Common myeloid progenitor, CD34-positive (primary cell): Measurements from ENCODE around the gene CTDSP1.

Experiments
- CTCF ChIA-PET: fragments of 350-600 bp; sonication (Branson Sonifier 250); formaldehyde crosslinking; loops from one replicate; lab custom pipeline; 2021; ENCODE audit warnings: antibody characterized with exemption; lab: Charles Lee
- POLR2A ChIA-PET: fragments of 350-600 bp; sonication (Branson Sonifier 250); formaldehyde crosslinking; loops from one replicate; lab custom pipeline; 2021; ENCODE audit warnings: antibody characterized with exemption; lab: Charles Lee
- DNase-seq, 3 donors: peaks; one replicate each; pipeline versions ENCODE4 v3.0.0 to v3.0.0-alpha.2; 2013
- H3K27ac ChIP-seq, 2 experiments: 1 replicate in 1 of 2; 2 replicates in 1 of 2; pipeline ENCODE4 v1.7.0; 2013; ENCODE audit warnings: inconsistent platforms in 2 of 2, low read length in 2 of 2, mild to moderate bottlenecking in 2 of 2, low read depth in 1 of 2, moderate library complexity in 1 of 2; ENCODE audit not compliant: severe bottlenecking in 2 of 2, insufficient read depth in 1 of 2, poor library complexity in 1 of 2
- H3K27me3 ChIP-seq, 5 experiments: replicated peaks in 2 of 5; 1 replicate in 3 of 5; 2 replicates in 2 of 5; pipeline versions ENCODE4 v1.6.1 to v1.7.0; 2013; ENCODE audit warnings: low read length in 4 of 5, mild to moderate bottlenecking in 2 of 5, moderate library complexity in 2 of 5, inconsistent platforms in 1 of 5; ENCODE audit not compliant: insufficient read depth in 5 of 5, control insufficient read depth in 4 of 5
- H3K36me3 ChIP-seq, 4 experiments: 1 replicate in 2 of 4; 2 replicates in 2 of 4; pipeline versions ENCODE4 v1.6.1 to v1.7.0; 2013; ENCODE audit warnings: low read length in 3 of 4, control low read depth in 1 of 4, mild to moderate bottlenecking in 1 of 4; ENCODE audit not compliant: control insufficient read depth in 4 of 4, insufficient read depth in 4 of 4
- H3K4me1 ChIP-seq, 4 experiments: 1 replicate in 3 of 4; 2 replicates in 1 of 4; pipeline versions ENCODE4 v1.6.1 to v1.7.1; 2013; ENCODE audit warnings: low read length in 3 of 4, mild to moderate bottlenecking in 3 of 4, control low read depth in 1 of 4, inconsistent platforms in 1 of 4, moderate library complexity in 1 of 4; ENCODE audit not compliant: control insufficient read depth in 4 of 4, insufficient read depth in 4 of 4; ENCODE audit errors: control extremely low read depth in 1 of 4
- H3K4me3 ChIP-seq, 7 experiments: 1 replicate in 4 of 7; 2 replicates in 3 of 7; pipeline versions ENCODE4 v1.5.1 to v1.7.0; 2013; ENCODE audit warnings: mild to moderate bottlenecking in 7 of 7, low read length in 6 of 7, moderate library complexity in 6 of 7, inconsistent platforms in 2 of 7, low read depth in 2 of 7, control low read depth in 1 of 7; ENCODE audit not compliant: insufficient read depth in 4 of 7, control insufficient read depth in 1 of 7; ENCODE audit errors: extremely low read depth in 1 of 7
- H3K9me3 ChIP-seq, 5 experiments: 1 replicate in 4 of 5; 2 replicates in 1 of 5; pipeline versions ENCODE4 v1.6.1 to v1.7.1; 2013; ENCODE audit warnings: low read length in 4 of 5, mild to moderate bottlenecking in 2 of 5, inconsistent platforms in 1 of 5, low read depth in 1 of 5, moderate library complexity in 1 of 5; ENCODE audit not compliant: control insufficient read depth in 4 of 5, insufficient read depth in 2 of 5; ENCODE audit errors: control extremely low read depth in 1 of 5
- WGBS: methylation state at CpG from one replicate; pipeline ENCODE4 v1.1.5; 2013; ENCODE audit not compliant: insufficient coverage; 5-methylcytosine and 5-hydroxymethylcytosine counted together

Gene CTDSP1

GRCh38 chr2:218395090-218395444 lies 4.6 kb upstream of the CTDSP1 start:
- H3K9me3 ChIP-seq, result no peaks in the 10 kb centered on the region
- H3K36me3 ChIP-seq, result no peaks in the 10 kb centered on the region
- peaks cover 2 to 60% (median 57%) of the 10 kb centered on the region in 4 experiments for H3K4me1 ChIP-seq
- 89% methylated on average over 3 of the region's 6 CpGs for WGBS
- DNase-seq, result no peak
- POLR2A ChIA-PET, result interaction anchor here (1.0 kb wide), 1 partner anchor 28 kb away, joined by 4 read pairs; no protein-coding TSS in a partner anchor
- H3K4me3 ChIP-seq, result peak overlapping the region in 1 of 7 experiments; percentile 59
- CTCF ChIA-PET, result interaction anchor here (0.8 to 6.1 kb wide), 12 partner anchors 9 to 122 kb away, joined by 3 to 70 read pairs (median 8); partner anchors contain the start of genes AAMP, CATIP, PNKD and TMBIM1
- no peaks in the 10 kb centered on the region for H3K27me3 ChIP-seq
- H3K27ac ChIP-seq, result peak overlapping the region in 1 of 2 experiments; percentile 57

- DNase-seq, result no peak
- Histone ChIP-seq H3K36me3 (no peaks in the 10 kb centered on the region), H3K4me1 (peaks cover 2 to 60% (median 57%) of the 10 kb centered on the region in 4 experiments), H3K9me3 (no peaks in the 10 kb centered on the region), H3K4me3 (peak overlapping the region in 4 of 7 experiments; percentile 29 to 85 (median 54)), H3K27me3 (no peaks in the 10 kb centered on the region), H3K27ac (peak overlapping the region in 1 of 2 experiments; percentile 57)
- ChIA-PET POLR2A (interaction anchor here (0.6 to 5.3 kb wide), 6 partner anchors 27 to 125 kb away, joined by 3 to 37 read pairs (median 6); partner anchors contain the start of genes AAMP and PNKD), CTCF (interaction anchor here (0.8 to 6.1 kb wide), 15 partner anchors 9 to 122 kb away, joined by 3 to 70 read pairs (median 8); partner anchors contain the start of genes AAMP, CATIP, PNKD and TMBIM1)
- 73% methylated on average over 15 of the region's 16 CpGs for WGBS
Observed at GRCh38 chr2:218395456-218395825, 4.2 kb upstream of the CTDSP1 start.

GRCh38 chr2:218395826-218396687 lies 3.6 kb upstream of the CTDSP1 start:
- CTCF ChIA-PET, result interaction anchor here (0.6 to 6.1 kb wide), 15 partner anchors 9 to 123 kb away, joined by 4 to 70 read pairs (median 6); partner anchors contain the start of genes AAMP, CATIP, PNKD and TMBIM1
- 3% methylated on average over 45 of the region's 57 CpGs for WGBS
- H3K4me1 ChIP-seq, result peaks cover 2 to 65% (median 60%) of the 10 kb centered on the region in 4 experiments

GRCh38 chr2:218396688-218397462 lies 2.8 kb upstream of the CTDSP1 start:
- Histone ChIP-seq H3K27ac (peak overlapping the region; percentile 90 to 94), H3K27me3 (no peaks in the 10 kb centered on the region), H3K9me3 (no peaks in the 10 kb centered on the region), H3K4me1 (peaks cover 2 to 73% (median 68%) of the 10 kb centered on the region in 4 experiments), H3K4me3 (peak overlapping the region; percentile 46 to 88 (median 85)), H3K36me3 (peaks cover 0 to 5% (median 2%) of the 10 kb centered on the region in 4 experiments)
- ChIA-PET CTCF (interaction anchor here (0.6 to 6.1 kb wide), 17 partner anchors 8 to 124 kb away, joined by 3 to 70 read pairs (median 5); partner anchors contain the start of genes AAMP, CATIP, PNKD and TMBIM1), POLR2A (interaction anchor here (0.6 to 5.3 kb wide), 12 partner anchors 9 to 110 kb away, joined by 3 to 37 read pairs (median 4); partner anchors contain the start of genes CATIP and TMBIM1)
- DNase-seq, result peak; percentile 87 to 97 (median 97)
- WGBS, result under 1% methylated on average over 16 of the region's 27 CpGs

More at GRCh38 chr2:218395826-218396687, 3.6 kb upstream of the CTDSP1 start:
- Histone ChIP-seq H3K27me3 (no peaks in the 10 kb centered on the region), H3K9me3 (no peaks in the 10 kb centered on the region), H3K4me3 (peak overlapping the region; percentile 46 to 88 (median 85)), H3K27ac (peak overlapping the region; percentile 90 to 94), H3K36me3 (no peaks in the 10 kb centered on the region)
- POLR2A ChIA-PET, result interaction anchor here (0.6 to 5.3 kb wide), 10 partner anchors 10 to 126 kb away, joined by 3 to 37 read pairs (median 4); partner anchors contain the start of genes AAMP and PNKD
- peak; percentile 98 to 99 (median 99) for DNase-seq

GRCh38 chr2:218397463-218397819 lies 2.2 kb upstream of the CTDSP1 start:
- H3K4me3 ChIP-seq, result peak overlapping the region; percentile 10 to 88 (median 85)
- peaks cover 2 to 78% (median 74%) of the 10 kb centered on the region in 4 experiments for H3K4me1 ChIP-seq
- no peak for DNase-seq
- ChIA-PET CTCF (interaction anchor here (0.7 to 6.1 kb wide), 11 partner anchors 8 to 124 kb away, joined by 3 to 70 read pairs (median 6); partner anchors contain the start of genes AAMP, CATIP, PNKD and TMBIM1), POLR2A (interaction anchor here (1.0 to 5.3 kb wide), 6 partner anchors 9 to 111 kb away, joined by 3 to 37 read pairs (median 12); partner anchors contain the start of genes CATIP and TMBIM1)
- H3K9me3 ChIP-seq, result no peaks in the 10 kb centered on the region
- H3K36me3 ChIP-seq, result peaks cover 0 to 11% (median 7%) of the 10 kb centered on the region in 4 experiments
- 3% methylated on average over 6 of the region's 12 CpGs for WGBS
- no peaks in the 10 kb centered on the region for H3K27me3 ChIP-seq
- peak overlapping the region; percentile 90 to 94 for H3K27ac ChIP-seq

- Histone ChIP-seq H3K27ac (peak overlapping the region; percentile 90 to 94), H3K4me3 (peak overlapping the region; percentile 29 to 88 (median 85)), H3K27me3 (no peaks in the 10 kb centered on the region), H3K4me1 (peaks cover 2 to 77% (median 74%) of the 10 kb centered on the region in 4 experiments), H3K36me3 (peaks cover 0 to 15% (median 10%) of the 10 kb centered on the region in 4 experiments), H3K9me3 (no peaks in the 10 kb centered on the region)
- peak; percentile 59 to 90 (median 87) for DNase-seq
- ChIA-PET CTCF (interaction anchor here (0.9 to 6.1 kb wide), 7 partner anchors 31 to 125 kb away, joined by 3 to 70 read pairs (median 8); partner anchors contain the start of genes AAMP, CATIP, PNKD and TMBIM1), POLR2A (interaction anchor here (1.0 to 5.3 kb wide), 5 partner anchors 8 to 107 kb away, joined by 3 to 37 read pairs (median 8); partner anchors contain the start of genes CATIP and TMBIM1)
- under 1% methylated on average over 28 of the region's 35 CpGs for WGBS
Observed at GRCh38 chr2:218397820-218398436, 1.7 kb upstream of the CTDSP1 start.
